Esophagus squamous epithelium (tissue), 5 donors: ENCODE results near the gene RALGPS1. TPM values are rescaled to one million over a fixed set of nuclear protein-coding genes. Genes with fewer than 3 reads are reported as not detected.

Experiments used
- DNase-seq: peaks from one replicate; lab custom pipeline; 2025; lab: John Stamatoyannopoulos, UW
- H3K27ac ChIP-seq, 4 donors: fragments of 200-600 bp; sonication (generic); one replicate each; pipeline ENCODE4 v1.5.1; 2016 to 2019; ENCODE audit warnings: mild to moderate bottlenecking in 1 of 4
- H3K27me3 ChIP-seq, 4 donors: fragments of 200-600 bp; sonication (generic); 1 replicate in 3 of 4; 2 replicates in 1 of 4; pipeline versions ENCODE4 v1.5.1 to v1.6.0; 2017 to 2021; ENCODE audit warnings: antibody characterized with exemption in 1 of 4
- H3K36me3 ChIP-seq, 3 donors: fragments of 200-600 bp; sonication (generic); one replicate each; pipeline ENCODE4 v1.5.1; 2016 to 2019
- H3K4me1 ChIP-seq, 3 donors: fragments of 200-600 bp; sonication (generic); one replicate each; pipeline ENCODE4 v1.5.1; 2017 to 2019
- H3K4me3 ChIP-seq, 4 donors: fragments of 200-600 bp; sonication (generic); 1 replicate in 3 of 4; 2 replicates in 1 of 4; pipeline ENCODE4 v1.5.1; 2016 to 2019; ENCODE audit warnings: mild to moderate bottlenecking in 2 of 4, moderate library complexity in 1 of 4
- H3K9me3 ChIP-seq, 3 donors: fragments of 200-600 bp; sonication (generic); one replicate each; pipeline ENCODE4 v1.5.1; 2016 to 2019
- CTCF ChIP-seq, 6 experiments: fragments of 450-650 bp in 4 of 6; fragments of 200-600 bp in 2 of 6; sonication (generic) in 2 of 6; IDR thresholded peaks; one replicate each; pipeline ENCODE4 v1.5.1; 2016 to 2019; ENCODE audit warnings: antibody characterized with exemption in 6 of 6, mild to moderate bottlenecking in 4 of 6, moderate library complexity in 4 of 6
- POLR2A ChIP-seq, 4 donors: fragments of 450-650 bp; IDR thresholded peaks; one replicate each; pipeline ENCODE4 v1.6.1; 2017; ENCODE audit warnings: antibody characterized with exemption in 4 of 4, mild to moderate bottlenecking in 4 of 4, moderate library complexity in 3 of 4
- whole genome bisulfite sequencing, 2 donors: methylation state at CpG; one replicate each; pipeline ENCODE4 v1.1.5; 2018; 5-methylcytosine and 5-hydroxymethylcytosine counted together
- intact Hi-C: fragments of 100-400 bp; cut with DNase I; formaldehyde crosslinking; loops from one replicate; pipeline ENCODE4 v1.15.0; 2022
- total RNA-seq, 4 donors: library from RNA; depleted of rRNA; stranded (reverse); fragments of >200 nt; gene quantifications; one replicate each; pipeline ENCODE4 v1.1.0, GENCODE V29; 2016
- donor health status: DM: yes; HTN: yes; CAD: no.

The RALGPS1 gene
- total RNA-seq: 10 to 100 TPM in 2 of 4 donors, 1 to 10 TPM in 2; 3.0 to 16.4 (median 10.6) TPM

- DNase-seq: peak; percentile 71
- 0% methylated on average over 13 to 16 of the region's 105 CpGs for WGBS, 2 donors
- intact Hi-C loops: loop anchor here (10.0 kb wide), 1 partner anchor 50 kb away; the partner anchor contains the start of gene ZBTB34
- no peaks in the 10 kb centered on the region for H3K27me3 ChIP-seq
- H3K9me3 ChIP-seq: no peaks in the 10 kb centered on the region
- no peaks in the 10 kb centered on the region for H3K36me3 ChIP-seq
- peak within 1 kb of the TSS; percentile 48 to 90 (median 70) for H3K4me3 ChIP-seq
- H3K4me1 ChIP-seq: peaks cover 8 to 20% (median 10%) of the 10 kb centered on the region in 3 donors
- TF ChIP-seq POLR2A (IDR thresholded peaks at IDR 0.05) (peak in 1 of 4 donors; percentile 59), CTCF (IDR thresholded peaks at IDR 0.05) (no peak)
- peak within 1 kb of the TSS; percentile 81 to 95 (median 90) for H3K27ac ChIP-seq
Measured at GRCh38 chr9:126914458-126915280, at the start of gene RALGPS1. RALGPS1 (plus strand) TSS chr9:126914782; CDS start chr9:126962290, 47,508 bp downstream.

GRCh38 chr9:126869368-126869767, 45.2 kb upstream of the RALGPS1 start:
- no peak for TF ChIP-seq POLR2A (IDR thresholded peaks at IDR 0.05)
- TF ChIP-seq CTCF (IDR thresholded peaks at IDR 0.05): no peak
- peaks cover 0 to 45% (median 0%) of the 10 kb centered on the region in 3 donors for H3K36me3 ChIP-seq
- intact Hi-C loops: loop anchor here (10.0 kb wide), 1 partner anchor 45 kb away; the partner anchor contains the start of gene RALGPS1
- no peak for DNase-seq
- H3K4me1 ChIP-seq: peaks cover 0 to 17% (median 0%) of the 10 kb centered on the region in 3 donors
- no peaks in the 10 kb centered on the region for H3K9me3 ChIP-seq
- H3K27me3 ChIP-seq: no peaks in the 10 kb centered on the region
- H3K27ac ChIP-seq: no peak overlapping the region
- 64 to 73% methylated on average over 4 to 5 of the region's 7 CpGs for WGBS, 2 donors
- H3K4me3 ChIP-seq: no peak overlapping the region

- peaks cover 0 to 17% (median 0%) of the 10 kb centered on the region in 3 donors for H3K4me1 ChIP-seq
- no peak for DNase-seq
- no peaks in the 10 kb centered on the region for H3K9me3 ChIP-seq
- H3K4me3 ChIP-seq: no peak overlapping the region
- intact Hi-C loops: no loop called here
- no peak overlapping the region for H3K27ac ChIP-seq
- peaks cover 0 to 18% (median 0%) of the 10 kb centered on the region in 3 donors for H3K36me3 ChIP-seq
- no peak for TF ChIP-seq POLR2A (IDR thresholded peaks at IDR 0.05)
- TF ChIP-seq CTCF (IDR thresholded peaks at IDR 0.05): no peak
- no peaks in the 10 kb centered on the region for H3K27me3 ChIP-seq
- WGBS, 2 donors: 83 to 84% methylated on average over 4 of the region's 4 CpGs
Measured at GRCh38 chr9:126872516-126872915, 42.1 kb upstream of the RALGPS1 start.

- 78% methylated on average over 9 of the region's 9 CpGs for WGBS, 2 donors
- no peak overlapping the region for H3K4me3 ChIP-seq
- H3K27ac ChIP-seq: no peak overlapping the region
- peaks cover 0 to 1% (median 0%) of the 10 kb centered on the region in 3 donors for H3K4me1 ChIP-seq
- intact Hi-C loops: no loop called here
- DNase-seq: no peak
- H3K36me3 ChIP-seq: peaks cover 1 to 12% (median 5%) of the 10 kb centered on the region in 3 donors
- H3K9me3 ChIP-seq: no peaks in the 10 kb centered on the region
- no peak for TF ChIP-seq CTCF (IDR thresholded peaks at IDR 0.05)
- no peak for TF ChIP-seq POLR2A (IDR thresholded peaks at IDR 0.05)
- H3K27me3 ChIP-seq: no peaks in the 10 kb centered on the region
Measured at GRCh38 chr9:126874546-126875314, 39.9 kb upstream of the RALGPS1 start.
